ENCODE results near the gene ACSM2B.
"Not testable (repeated sequence)": the region's sequence is repeated elsewhere in the genome, so short reads cannot be mapped to it uniquely, and the experiment has no call there.

Gene ACSM2B

DNA sequence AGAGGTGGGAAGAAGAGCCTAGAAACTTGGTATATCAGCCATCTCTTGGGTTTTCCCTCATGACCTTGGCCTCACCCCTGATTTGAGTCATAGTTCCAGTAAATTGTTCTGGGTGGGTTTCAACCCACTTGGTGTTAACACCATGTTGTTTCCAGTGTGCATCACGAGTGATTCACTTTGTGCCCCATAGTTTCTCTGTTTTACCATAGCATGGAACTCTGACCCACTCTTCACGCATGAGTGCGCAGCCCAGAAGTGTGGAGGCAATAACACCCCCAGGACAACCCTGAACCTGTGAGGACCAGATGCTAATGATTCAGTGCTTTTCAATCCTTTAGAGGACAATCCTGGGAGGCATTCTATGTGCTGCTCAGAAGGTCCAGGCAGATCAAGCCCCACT lies 21.5 kb downstream of the ACSM2B start:
- H3K9ac ChIP-seq (ENCODE audit: low read depth, low read length); H3K4me1 ChIP-seq (ENCODE audit: insufficient read depth, low read length); H3K4me3 ChIP-seq (ENCODE audit: low read length); H3K27ac ChIP-seq (ENCODE audit: low read length); H3K36me3 ChIP-seq (ENCODE audit: insufficient read depth, low read depth, low read length); H3K9me3 ChIP-seq (ENCODE audit: insufficient read depth, low read depth, low read length); H3K27me3 ChIP-seq (ENCODE audit: insufficient read depth, low read length): not testable (repeated sequence)

GRCh38 chr16:20553493-20553892 lies 22.7 kb downstream of the ACSM2B start:
- not testable (repeated sequence) for H3K4me3 ChIP-seq (ENCODE audit: low read length); H3K36me3 ChIP-seq (ENCODE audit: insufficient read depth, low read depth, low read length); H3K27ac ChIP-seq (ENCODE audit: low read length); H3K9ac ChIP-seq (ENCODE audit: low read depth, low read length); H3K4me1 ChIP-seq (ENCODE audit: insufficient read depth, low read length); H3K9me3 ChIP-seq (ENCODE audit: insufficient read depth, low read depth, low read length); H3K27me3 ChIP-seq (ENCODE audit: insufficient read depth, low read length)

GRCh38 chr16:20546951-20547350 lies 29.2 kb downstream of the ACSM2B start:
- not testable (repeated sequence) for H3K27ac ChIP-seq (ENCODE audit: low read length); H3K9me3 ChIP-seq (ENCODE audit: insufficient read depth, low read depth, low read length); H3K4me1 ChIP-seq (ENCODE audit: insufficient read depth, low read length)

GRCh38 chr16:20546278-20546853 lies 29.8 kb downstream of the ACSM2B start:
- not testable (repeated sequence) for H3K27ac ChIP-seq (ENCODE audit: low read length); H3K4me1 ChIP-seq (ENCODE audit: insufficient read depth, low read length); H3K27me3 ChIP-seq (ENCODE audit: insufficient read depth, low read length); H3K9me3 ChIP-seq (ENCODE audit: insufficient read depth, low read depth, low read length); H3K9ac ChIP-seq (ENCODE audit: low read depth, low read length); H3K36me3 ChIP-seq (ENCODE audit: insufficient read depth, low read depth, low read length); H3K4me3 ChIP-seq (ENCODE audit: low read length)

More at GRCh38 chr16:20546951-20547350, 29.2 kb downstream of the ACSM2B start:
- H3K27me3 ChIP-seq (ENCODE audit: insufficient read depth, low read length); H3K36me3 ChIP-seq (ENCODE audit: insufficient read depth, low read depth, low read length); H3K9ac ChIP-seq (ENCODE audit: low read depth, low read length); H3K4me3 ChIP-seq (ENCODE audit: low read length): not testable (repeated sequence)

DNA sequence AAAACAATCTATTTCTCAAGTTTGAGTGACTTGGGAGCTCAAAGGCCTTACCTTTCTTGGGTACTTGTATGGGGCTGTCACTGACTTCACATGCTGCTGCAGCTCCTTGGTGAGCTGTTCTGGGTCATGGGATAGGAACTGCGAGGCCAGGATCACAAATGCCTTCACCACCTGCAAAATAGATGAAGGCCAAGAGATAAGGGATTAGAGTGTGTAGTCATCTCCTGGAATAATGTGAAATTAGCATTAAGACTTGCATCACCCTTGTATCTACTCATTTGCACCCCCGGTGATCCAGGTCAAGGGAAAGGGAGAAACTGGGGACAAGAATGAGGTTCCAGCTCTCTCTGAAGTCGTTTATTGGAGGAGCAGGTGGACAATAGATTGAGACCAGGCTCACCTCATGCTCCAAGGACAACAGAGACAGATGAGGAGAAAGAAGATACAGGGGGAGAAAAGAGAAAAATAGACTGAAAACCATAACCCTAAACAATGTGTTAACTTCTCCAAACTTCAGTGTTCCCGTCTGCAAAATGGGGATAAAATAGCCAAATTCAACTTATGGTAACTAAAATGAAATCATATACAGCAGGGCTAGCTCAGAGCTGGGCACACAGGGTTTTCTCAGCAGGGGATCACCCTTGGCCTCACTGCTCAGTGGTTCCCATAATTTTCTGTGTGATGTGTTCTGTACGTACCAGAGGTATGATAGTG lies 35.4 kb downstream of the ACSM2B start:
- not testable (repeated sequence) for H3K36me3 ChIP-seq (ENCODE audit: insufficient read depth, low read depth, low read length); H3K27ac ChIP-seq (ENCODE audit: low read length); H3K27me3 ChIP-seq (ENCODE audit: insufficient read depth, low read length); H3K4me1 ChIP-seq (ENCODE audit: insufficient read depth, low read length); H3K4me3 ChIP-seq (ENCODE audit: low read length); H3K9me3 ChIP-seq (ENCODE audit: insufficient read depth, low read depth, low read length); H3K9ac ChIP-seq (ENCODE audit: low read depth, low read length)

DNA sequence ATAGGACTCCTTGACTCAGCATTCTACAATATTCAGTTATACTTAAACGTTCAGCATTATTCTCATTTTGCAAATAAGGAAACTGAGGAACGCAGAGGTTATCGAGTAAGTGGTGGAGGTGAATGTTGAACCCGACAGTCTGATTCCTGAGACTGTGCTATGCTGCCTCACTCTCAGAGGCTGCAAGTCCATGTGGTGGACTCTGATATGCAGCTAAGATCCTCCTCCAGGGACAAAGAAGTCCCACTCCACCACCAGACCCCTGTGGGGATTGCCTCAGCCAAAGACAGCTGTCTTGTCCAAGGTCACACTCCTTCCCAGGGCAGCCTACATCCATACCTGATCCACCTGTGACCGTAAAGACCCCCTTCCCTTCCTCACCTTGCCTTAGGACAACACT lies 37.5 kb downstream of the ACSM2B start:
- Histone ChIP-seq H3K4me1 (ENCODE audit: insufficient read depth, low read length) (no peaks in the 10 kb centered on the region), H3K9ac (ENCODE audit: low read depth, low read length) (no peak overlapping the region), H3K9me3 (ENCODE audit: insufficient read depth, low read depth, low read length) (no peaks in the 10 kb centered on the region), H3K36me3 (ENCODE audit: insufficient read depth, low read depth, low read length) (no peaks in the 10 kb centered on the region), H3K27me3 (ENCODE audit: insufficient read depth, low read length) (no peaks in the 10 kb centered on the region), H3K4me3 (ENCODE audit: low read length) (no peak overlapping the region), H3K27ac (ENCODE audit: low read length) (no peak overlapping the region)

- H3K4me3 ChIP-seq (ENCODE audit: low read length) = no peak overlapping the region
- no peaks in the 10 kb centered on the region for H3K4me1 ChIP-seq (ENCODE audit: insufficient read depth, low read length)
- no peak overlapping the region for H3K27ac ChIP-seq (ENCODE audit: low read length)
- no peaks in the 10 kb centered on the region for H3K9me3 ChIP-seq (ENCODE audit: insufficient read depth, low read depth, low read length)
- no peaks in the 10 kb centered on the region for H3K27me3 ChIP-seq (ENCODE audit: insufficient read depth, low read length)
- no peak overlapping the region for H3K9ac ChIP-seq (ENCODE audit: low read depth, low read length)
- H3K36me3 ChIP-seq (ENCODE audit: insufficient read depth, low read depth, low read length) = no peaks in the 10 kb centered on the region
Measured at GRCh38 chr16:20538181-20538580, 38.0 kb downstream of the ACSM2B start.

GRCh38 chr16:20536669-20537068 lies 39.5 kb downstream of the ACSM2B start:
- H3K36me3 ChIP-seq (ENCODE audit: insufficient read depth, low read depth, low read length); H3K9ac ChIP-seq (ENCODE audit: low read depth, low read length); H3K9me3 ChIP-seq (ENCODE audit: insufficient read depth, low read depth, low read length); H3K4me3 ChIP-seq (ENCODE audit: low read length); H3K27ac ChIP-seq (ENCODE audit: low read length); H3K27me3 ChIP-seq (ENCODE audit: insufficient read depth, low read length); H3K4me1 ChIP-seq (ENCODE audit: insufficient read depth, low read length): not testable (repeated sequence)

GRCh38 chr16:20532284-20532792 lies 43.8 kb downstream of the ACSM2B start:
- not testable (repeated sequence) for H3K9ac ChIP-seq (ENCODE audit: low read depth, low read length); H3K36me3 ChIP-seq (ENCODE audit: insufficient read depth, low read depth, low read length); H3K4me3 ChIP-seq (ENCODE audit: low read length); H3K9me3 ChIP-seq (ENCODE audit: insufficient read depth, low read depth, low read length); H3K27me3 ChIP-seq (ENCODE audit: insufficient read depth, low read length); H3K4me1 ChIP-seq (ENCODE audit: insufficient read depth, low read length); H3K27ac ChIP-seq (ENCODE audit: low read length)

- not testable (repeated sequence) for H3K36me3 ChIP-seq (ENCODE audit: insufficient read depth, low read depth, low read length); H3K27ac ChIP-seq (ENCODE audit: low read length); H3K9me3 ChIP-seq (ENCODE audit: insufficient read depth, low read depth, low read length)
Measured at GRCh38 chr16:20531795-20532194, 44.4 kb downstream of the ACSM2B start.

GRCh38 chr16:20520103-20520502 lies 56.1 kb downstream of the ACSM2B start:
- Histone ChIP-seq H3K9ac (ENCODE audit: low read depth, low read length) (no peak overlapping the region), H3K4me1 (ENCODE audit: insufficient read depth, low read length) (no peaks in the 10 kb centered on the region), H3K4me3 (ENCODE audit: low read length) (no peak overlapping the region), H3K9me3 (ENCODE audit: insufficient read depth, low read depth, low read length) (peaks cover 25% of the 10 kb centered on the region; the same call in 1 of the 2 replicates), H3K27ac (ENCODE audit: low read length) (no peak overlapping the region), H3K27me3 (ENCODE audit: insufficient read depth, low read length) (no peaks in the 10 kb centered on the region), H3K36me3 (ENCODE audit: insufficient read depth, low read depth, low read length) (no peaks in the 10 kb centered on the region)

More at GRCh38 chr16:20531795-20532194, 44.4 kb downstream of the ACSM2B start:
- H3K4me3 ChIP-seq (ENCODE audit: low read length); H3K4me1 ChIP-seq (ENCODE audit: insufficient read depth, low read length); H3K9ac ChIP-seq (ENCODE audit: low read depth, low read length); H3K27me3 ChIP-seq (ENCODE audit: insufficient read depth, low read length): not testable (repeated sequence)

DNA sequence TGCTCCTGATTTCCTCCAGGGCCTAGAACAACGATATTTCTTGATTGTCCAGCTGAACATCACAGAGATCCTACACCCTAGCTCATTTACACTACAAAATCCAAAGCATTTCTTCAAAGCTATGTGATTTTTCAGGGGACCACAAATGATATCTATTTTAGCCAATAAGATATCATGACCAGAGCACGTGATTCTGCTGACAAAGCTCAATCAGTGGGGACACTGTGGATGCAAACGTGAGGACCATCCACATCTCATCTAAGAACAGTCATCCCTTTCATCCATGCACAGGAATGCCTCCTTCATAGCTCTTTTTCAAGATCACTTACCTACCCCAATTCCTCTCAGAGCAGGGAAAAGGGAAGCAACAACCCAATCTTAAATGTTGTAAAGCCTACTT lies 56.9 kb downstream of the ACSM2B start:
- Histone ChIP-seq H3K9ac (ENCODE audit: low read depth, low read length) (no peak overlapping the region), H3K9me3 (ENCODE audit: insufficient read depth, low read depth, low read length) (peaks cover 31% of the 10 kb centered on the region; the same call in 1 of the 2 replicates), H3K27me3 (ENCODE audit: insufficient read depth, low read length) (no peaks in the 10 kb centered on the region), H3K4me3 (ENCODE audit: low read length) (no peak overlapping the region), H3K36me3 (ENCODE audit: insufficient read depth, low read depth, low read length) (no peaks in the 10 kb centered on the region), H3K27ac (ENCODE audit: low read length) (no peak overlapping the region), H3K4me1 (ENCODE audit: insufficient read depth, low read length) (no peaks in the 10 kb centered on the region)

Data from iPS-20b (cell line).